Measurements from ENCODE around the gene PKP1.
A peak's percentile ranks its signal among the peaks of the same experiment; 100 is the strongest.

PKP1 gene

GRCh38 chr1:201310986-201311355, 27.7 kb downstream of the PKP1 start:
- peak; percentile 95 for DNase-seq

DNA sequence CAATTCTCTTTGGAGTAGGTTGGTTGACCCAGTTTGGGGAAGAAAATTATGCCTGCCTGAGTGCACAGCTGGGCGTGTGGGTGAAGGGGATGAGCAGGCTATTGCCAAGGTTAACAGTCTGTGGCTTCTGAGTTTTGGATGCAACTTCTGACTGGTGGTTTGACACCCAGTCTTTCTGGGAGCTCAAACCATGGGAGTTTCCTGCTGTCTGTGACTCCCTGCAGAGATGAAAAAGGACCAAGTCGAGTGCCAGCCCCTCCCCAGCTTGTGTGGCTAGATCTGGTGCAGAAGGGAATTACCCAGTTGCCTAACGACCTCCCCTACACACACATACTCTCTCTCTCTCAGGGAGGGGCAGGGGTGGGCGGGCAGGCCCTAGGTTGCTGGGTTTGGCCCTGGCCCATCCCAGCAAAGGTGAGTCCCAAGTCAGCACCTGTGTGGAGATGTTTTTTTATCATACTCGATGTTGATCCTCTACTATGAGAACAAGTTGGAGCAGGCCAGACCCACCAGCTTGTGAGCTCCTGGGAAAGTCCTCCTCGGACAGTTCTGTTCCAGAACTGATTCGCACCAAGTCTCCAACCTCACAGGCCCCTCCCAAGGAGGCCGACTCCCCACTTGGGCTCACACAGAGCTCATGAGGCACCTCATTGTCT, 28.2 kb downstream of the PKP1 start:
- no peak for DNase-seq

DNA sequence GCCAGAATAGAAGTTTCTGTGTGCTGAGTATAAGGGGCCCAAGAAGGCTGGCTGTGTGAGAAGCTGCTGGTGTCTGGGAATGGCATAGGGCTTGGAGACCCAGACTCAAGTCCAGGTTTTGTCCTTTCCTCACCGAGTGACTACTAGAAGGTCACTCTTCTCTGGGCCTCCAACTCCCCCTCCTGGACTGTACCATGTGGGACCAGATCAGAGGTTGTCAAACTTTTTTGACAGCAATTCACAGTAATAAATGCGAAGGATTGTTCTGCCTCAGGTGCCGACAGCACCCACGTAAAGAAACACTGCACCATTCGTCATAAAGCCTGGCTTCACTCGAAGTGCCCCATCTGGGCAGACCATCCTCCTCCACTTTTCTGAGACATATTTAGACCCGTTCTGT, 29.0 kb downstream of the PKP1 start:
- DNase-seq = no peak

- DNase-seq = no peak
Measured at GRCh38 chr1:201313086-201313485, 29.8 kb downstream of the PKP1 start.

DNA sequence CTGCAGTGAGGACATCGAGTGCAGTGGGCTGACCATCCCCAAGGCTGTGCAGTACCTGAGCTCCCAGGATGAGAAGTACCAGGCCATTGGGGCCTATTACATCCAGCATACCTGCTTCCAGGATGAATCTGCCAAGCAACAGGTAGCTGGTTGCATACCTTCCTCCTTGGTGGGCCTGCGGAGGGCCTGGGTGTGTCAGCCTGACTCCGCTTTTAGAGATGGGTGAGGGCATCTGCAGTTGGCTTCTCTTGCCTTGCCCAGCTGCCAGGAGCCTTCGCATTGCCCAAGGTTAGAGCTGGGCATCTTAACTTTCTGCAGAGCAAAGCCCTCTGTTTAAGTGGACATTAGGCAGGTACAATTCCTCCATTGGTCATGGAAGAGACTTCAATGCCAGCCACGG, 33.2 kb downstream of the PKP1 start:
- no peak for DNase-seq

- no peak for DNase-seq
Measured at GRCh38 chr1:201317551-201317950, 34.2 kb downstream of the PKP1 start.

DNA sequence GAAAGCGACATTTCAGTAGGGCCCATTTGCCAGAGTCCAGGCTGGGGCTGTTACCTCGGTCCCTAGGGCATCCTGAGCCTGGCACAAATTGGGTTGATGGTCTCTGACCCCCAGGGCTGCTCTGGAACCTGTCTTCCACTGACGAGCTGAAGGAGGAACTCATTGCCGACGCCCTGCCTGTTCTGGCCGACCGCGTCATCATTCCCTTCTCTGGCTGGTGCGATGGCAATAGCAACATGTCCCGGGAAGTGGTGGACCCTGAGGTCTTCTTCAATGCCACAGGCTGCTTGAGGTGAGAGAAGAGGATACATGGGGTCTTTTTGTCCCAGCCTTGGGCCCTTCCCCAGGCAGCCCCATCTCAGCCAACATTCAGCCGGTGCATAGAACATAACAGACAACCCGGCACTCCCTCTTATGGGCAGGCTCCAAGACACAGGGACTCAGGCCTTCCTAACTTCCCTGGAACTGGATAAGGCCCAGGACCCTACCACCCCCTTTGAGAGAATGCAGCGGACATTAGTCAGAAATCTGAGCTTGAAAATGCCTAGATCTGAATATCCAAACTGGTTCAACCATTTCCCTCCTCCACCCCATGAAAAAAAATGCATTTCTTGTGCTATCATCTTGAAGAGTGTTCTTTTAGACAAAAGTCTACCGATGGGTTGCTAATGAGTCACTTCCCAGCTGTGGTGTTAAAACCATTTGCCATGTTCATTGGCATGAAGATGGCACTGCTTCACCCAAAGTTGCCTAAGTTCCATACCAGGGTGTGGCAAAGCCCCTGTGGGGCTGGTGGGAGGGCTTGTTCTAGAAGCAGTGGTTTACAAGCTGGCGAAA, 35.4 kb downstream of the PKP1 start:
- DNase-seq = no peak

DNA sequence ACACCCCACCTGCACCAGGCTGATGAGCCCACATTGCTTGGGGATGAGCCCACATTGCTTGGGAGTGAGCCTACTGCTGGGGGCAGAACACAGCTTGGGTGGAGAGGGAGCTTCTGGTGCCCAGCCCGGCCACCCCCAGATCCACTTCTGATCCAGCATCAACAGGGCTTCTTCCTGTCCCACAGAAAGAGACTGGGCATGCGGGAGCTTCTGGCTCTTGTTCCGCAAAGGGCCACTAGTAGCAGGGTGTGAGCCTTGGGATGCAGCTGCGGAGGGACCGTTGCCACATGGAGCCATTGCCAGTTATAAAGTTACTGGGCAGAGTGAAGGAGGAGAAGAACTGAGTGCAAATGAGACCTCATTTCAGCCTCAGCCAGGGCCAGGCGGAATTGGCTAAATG, 36.3 kb downstream of the PKP1 start:
- no peak for DNase-seq

DNA sequence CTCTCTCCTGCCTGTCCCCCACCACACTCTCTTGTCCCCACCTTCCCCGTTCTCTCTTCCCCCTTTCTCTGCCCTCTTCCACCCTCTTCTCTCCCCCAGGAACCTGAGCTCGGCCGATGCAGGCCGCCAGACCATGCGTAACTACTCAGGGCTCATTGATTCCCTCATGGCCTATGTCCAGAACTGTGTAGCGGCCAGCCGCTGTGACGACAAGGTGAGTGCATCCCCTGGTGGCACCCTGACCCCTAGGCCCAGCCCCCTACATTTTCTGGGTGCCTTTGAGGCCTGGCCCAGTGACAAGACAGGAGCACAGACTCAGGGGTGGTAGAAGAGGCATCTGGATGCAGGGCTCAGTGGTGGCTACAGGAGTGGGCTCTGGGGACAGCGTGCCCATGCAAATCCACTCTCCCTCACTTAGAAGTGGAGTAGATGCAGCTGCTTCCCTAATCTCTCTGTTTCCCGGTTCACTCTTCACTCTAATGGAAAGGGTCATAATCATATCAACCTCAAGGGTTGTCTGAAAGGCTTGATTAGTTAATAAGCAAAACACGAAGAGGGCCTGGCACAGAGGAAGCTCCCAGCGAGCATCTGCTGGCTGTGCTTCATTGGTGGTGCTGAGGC, 37.0 kb downstream of the PKP1 start:
- no peak for DNase-seq

GRCh38 chr1:201321826-201322390, 38.6 kb downstream of the PKP1 start:
- no peak for DNase-seq

- no peak for DNase-seq
Measured at GRCh38 chr1:201322653-201323510, 39.6 kb downstream of the PKP1 start.

DNA sequence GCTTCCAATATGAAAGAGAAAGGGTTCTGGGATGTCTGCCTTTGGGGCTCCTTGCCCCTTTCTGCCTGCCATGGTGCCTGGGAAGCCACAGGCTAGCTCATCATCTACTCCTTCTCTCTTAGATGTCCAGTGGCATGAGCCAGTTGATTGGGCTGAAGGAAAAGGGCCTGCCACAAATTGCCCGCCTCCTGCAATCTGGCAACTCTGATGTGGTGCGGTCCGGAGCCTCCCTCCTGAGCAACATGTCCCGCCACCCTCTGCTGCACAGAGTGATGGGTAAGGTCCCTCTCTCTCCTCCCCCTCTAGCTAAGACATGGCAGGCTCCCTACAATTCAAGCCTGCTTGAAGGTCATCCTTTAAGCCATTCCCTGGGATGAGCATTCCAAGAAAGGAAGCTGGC, 41.0 kb downstream of the PKP1 start:
- DNase-seq = no peak

DNA sequence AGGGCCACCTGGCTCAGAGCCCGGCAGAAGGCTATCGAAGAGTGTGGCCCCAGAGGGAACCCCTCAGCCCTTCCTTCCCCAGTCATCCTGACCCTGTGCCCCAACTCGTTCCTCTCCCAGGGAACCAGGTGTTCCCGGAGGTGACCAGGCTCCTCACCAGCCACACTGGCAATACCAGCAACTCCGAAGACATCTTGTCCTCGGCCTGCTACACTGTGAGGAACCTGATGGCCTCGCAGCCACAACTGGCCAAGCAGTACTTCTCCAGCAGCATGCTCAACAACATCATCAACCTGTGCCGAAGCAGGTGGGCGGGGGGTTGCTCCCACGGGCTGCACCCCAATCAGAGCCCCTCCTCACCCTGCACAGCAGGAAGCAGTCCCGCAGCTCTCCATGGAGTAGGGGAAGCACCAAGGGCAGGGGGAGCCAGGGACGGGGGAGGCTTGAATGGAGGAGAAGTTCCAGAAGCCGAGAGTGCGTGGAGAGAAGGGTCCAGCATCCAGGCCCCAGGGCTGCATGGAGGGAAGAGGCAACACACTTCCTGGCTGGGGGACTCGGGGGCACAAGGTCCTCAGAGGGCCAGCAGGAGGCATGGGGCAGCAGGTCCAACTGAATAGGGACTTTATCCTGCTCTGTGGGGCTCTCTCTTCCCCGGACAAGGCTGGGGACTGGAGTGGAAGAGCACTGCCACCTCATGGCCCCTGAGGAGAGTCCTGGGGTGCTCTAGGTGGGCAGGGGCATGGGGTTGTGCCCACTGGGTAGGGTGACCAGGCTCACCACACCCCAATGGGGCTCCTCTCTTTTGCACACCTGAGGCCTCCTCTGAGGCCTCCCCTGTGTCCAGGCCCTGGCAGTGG, 41.7 kb downstream of the PKP1 start:
- no peak for DNase-seq

GRCh38 chr1:201325678-201326060, 42.4 kb downstream of the PKP1 start:
- no peak for DNase-seq

GRCh38 chr1:201326710-201327109, 43.4 kb downstream of the PKP1 start:
- no peak for DNase-seq

GRCh38 chr1:201327687-201328240, 44.5 kb downstream of the PKP1 start:
- DNase-seq = no peak

DNA sequence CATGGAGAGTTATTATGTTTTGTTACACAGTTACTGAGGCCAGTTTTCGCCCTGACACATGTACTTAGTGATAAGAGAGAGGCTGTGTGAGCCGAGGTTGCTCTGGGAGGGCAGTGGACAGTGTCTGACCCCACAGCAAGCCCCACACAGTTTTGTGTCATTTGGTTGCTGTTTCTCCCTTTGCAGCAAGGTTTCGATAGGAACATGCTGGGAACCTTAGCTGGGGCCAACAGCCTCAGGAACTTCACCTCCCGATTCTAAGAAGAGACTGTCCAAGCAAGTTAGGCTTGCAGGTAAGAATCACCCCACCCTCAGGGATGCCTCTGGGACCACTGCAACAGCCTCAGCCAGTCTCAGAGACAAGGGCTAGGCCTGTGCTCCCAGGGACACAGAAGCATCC, 45.3 kb downstream of the PKP1 start:
- no peak for DNase-seq

DNA sequence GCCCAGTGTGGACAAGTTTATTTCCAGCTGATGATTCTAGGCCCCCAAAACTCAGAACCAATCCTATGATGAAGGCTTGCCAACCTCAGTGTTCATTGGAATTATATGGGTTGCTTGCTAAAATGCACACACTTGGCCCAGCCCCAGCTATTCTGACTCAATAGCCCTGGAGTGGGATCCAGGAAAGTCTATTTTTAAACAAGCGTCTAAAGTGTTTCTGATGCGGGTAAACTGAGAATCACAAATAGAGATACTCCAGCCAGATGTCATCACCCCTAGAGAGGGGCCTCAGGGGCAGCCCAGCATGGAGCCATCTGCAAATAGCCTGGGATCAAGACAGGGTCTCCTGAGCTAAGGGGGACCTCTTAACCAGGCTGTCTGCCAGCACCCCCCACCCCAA, 46.0 kb downstream of the PKP1 start:
- no peak for DNase-seq

DNA sequence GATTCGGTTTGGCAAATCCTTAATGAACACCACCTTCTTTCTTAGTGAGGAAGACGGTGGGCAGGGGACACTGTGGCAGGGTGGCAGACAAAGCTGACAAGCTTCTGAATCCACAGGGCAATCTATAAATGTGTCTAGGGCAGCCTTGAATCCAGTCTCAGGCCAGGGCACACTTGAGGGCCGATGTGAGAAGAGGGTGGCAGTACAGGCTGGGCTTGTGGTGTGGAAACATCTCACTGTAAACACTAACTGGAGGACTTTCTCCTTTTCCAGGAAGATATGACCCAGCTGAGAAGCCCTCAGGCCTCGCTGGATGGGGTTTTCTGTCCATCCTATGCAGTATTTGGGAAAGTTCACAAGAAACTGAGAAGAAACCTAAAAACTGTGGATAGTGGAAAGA, 46.5 kb downstream of the PKP1 start:
- DNase-seq = no peak

- no peak for DNase-seq
Measured at GRCh38 chr1:201330541-201330940, 47.2 kb downstream of the PKP1 start.

DNA sequence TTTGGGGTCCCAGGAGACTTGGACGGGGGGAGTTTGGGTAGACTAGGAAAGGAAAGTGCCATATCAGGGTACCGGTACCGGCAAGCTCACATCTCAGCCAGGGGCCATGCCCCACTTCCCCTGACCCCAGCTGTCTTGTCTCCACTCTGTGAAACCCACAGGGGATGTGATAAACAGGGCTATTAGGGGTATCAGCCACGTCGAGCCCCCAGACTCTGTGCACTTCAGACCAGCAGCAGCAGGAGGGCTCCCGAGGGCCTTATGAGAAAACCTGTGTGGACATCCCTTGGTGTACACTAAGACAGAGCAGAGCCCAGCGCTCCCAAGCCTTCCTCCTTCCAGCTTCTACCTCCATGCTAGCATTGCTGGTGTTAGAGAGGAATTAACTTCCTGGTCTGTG, 47.9 kb downstream of the PKP1 start:
- DNase-seq = no peak

GRCh38 chr1:201332021-201332420, 48.7 kb downstream of the PKP1 start:
- no peak for DNase-seq

Measured in NCI-H1105 treated with DMSO at 0.1 percent for 48 hours (cell line).